ENCODE results near the gene MGLL.

The MGLL gene

GRCh38 chr3:127670761-127671522 lies 151.4 kb downstream of the MGLL start:
- TF ChIP-seq CTCF (conservative IDR thresholded peaks at IDR 0.05; ENCODE audit: low read length), result no peak
- no peak overlapping the region; the same call in 1 of the 2 replicates for H3K4me3 ChIP-seq (ENCODE audit: low read length)
- no peak for DNase-seq (ENCODE audit: low read depth)

GRCh38 chr3:127670229-127670559 lies 152.1 kb downstream of the MGLL start:
- no peak for TF ChIP-seq CTCF (conservative IDR thresholded peaks at IDR 0.05; ENCODE audit: low read length)
- no peak overlapping the region for H3K4me3 ChIP-seq (ENCODE audit: low read length)
- DNase-seq (ENCODE audit: low read depth), result no peak

- H3K4me3 ChIP-seq (ENCODE audit: low read length), result no peak overlapping the region
- TF ChIP-seq CTCF (conservative IDR thresholded peaks at IDR 0.05; ENCODE audit: low read length), result no peak
- no peak for DNase-seq (ENCODE audit: low read depth)
Observed at GRCh38 chr3:127669541-127670228, 152.6 kb downstream of the MGLL start.

- DNase-seq (ENCODE audit: low read depth), result no peak
- TF ChIP-seq CTCF (conservative IDR thresholded peaks at IDR 0.05; ENCODE audit: low read length), result no peak
- no peak overlapping the region for H3K4me3 ChIP-seq (ENCODE audit: low read length)
Observed at GRCh38 chr3:127668906-127669305, 153.4 kb downstream of the MGLL start.

- no peak overlapping the region for H3K4me3 ChIP-seq (ENCODE audit: low read length)
- no peak for TF ChIP-seq CTCF (conservative IDR thresholded peaks at IDR 0.05; ENCODE audit: low read length)
- no peak for DNase-seq (ENCODE audit: low read depth)
Observed at GRCh38 chr3:127667119-127667681, 155.1 kb downstream of the MGLL start.

- no peak for TF ChIP-seq CTCF (conservative IDR thresholded peaks at IDR 0.05; ENCODE audit: low read length)
- DNase-seq (ENCODE audit: low read depth), result no peak
- H3K4me3 ChIP-seq (ENCODE audit: low read length), result no peak overlapping the region
Observed at GRCh38 chr3:127666676-127667075, 155.6 kb downstream of the MGLL start.

- TF ChIP-seq CTCF (conservative IDR thresholded peaks at IDR 0.05; ENCODE audit: low read length), result no peak
- no peak overlapping the region for H3K4me3 ChIP-seq (ENCODE audit: low read length)
- DNase-seq (ENCODE audit: low read depth), result peak; percentile 40
Observed at GRCh38 chr3:127665586-127665985, 156.7 kb downstream of the MGLL start.
